CD14-positive monocyte (primary cell): Measurements from ENCODE around the gene MAN1C1. TPM values are rescaled to one million over a fixed set of nuclear protein-coding genes. Genes with fewer than 3 reads are reported as not detected.
A peak's percentile ranks its signal among the peaks of the same experiment; 100 is the strongest.

Experiments
- DNase-seq, 3 donors: peaks; one replicate each; pipeline ENCODE4 v3.0.0-alpha.2; 2011 to 2022
- H2AFZ ChIP-seq: 2 replicates; pipeline ENCODE4 v1.6.0; 2012; ENCODE audit warnings: mild to moderate bottlenecking, low read depth, low read length, inconsistent platforms; ENCODE audit not compliant: insufficient read depth, poor library complexity, severe bottlenecking
- H3K27ac ChIP-seq, 2 donors: 1 replicate in 1 of 2; 2 replicates in 1 of 2; pipeline ENCODE4 v1.5.1; 2012 to 2013; ENCODE audit warnings: low read length in 2 of 2, control low read depth in 1 of 2, inconsistent platforms in 1 of 2, low read depth in 1 of 2, mild to moderate bottlenecking in 1 of 2
- H3K27me3 ChIP-seq, 2 donors: one replicate each; pipeline versions ENCODE4 v1.6.0 to v1.6.1; 2011 to 2013; ENCODE audit warnings: low read length in 2 of 2; ENCODE audit not compliant: control insufficient read depth in 2 of 2, insufficient read depth in 2 of 2
- H3K36me3 ChIP-seq, 2 donors: replicated peaks in 1 of 2; 1 replicate in 1 of 2; 2 replicates in 1 of 2; pipeline versions ENCODE4 v1.5.1 to v1.6.1; 2012 to 2013; ENCODE audit warnings: low read length in 2 of 2, control low read depth in 1 of 2, inconsistent platforms in 1 of 2, mild to moderate bottlenecking in 1 of 2; ENCODE audit not compliant: insufficient read depth in 2 of 2, control insufficient read depth in 1 of 2
- H3K4me1 ChIP-seq, 2 donors: 1 replicate in 1 of 2; 2 replicates in 1 of 2; pipeline versions ENCODE4 v1.5.1 to v1.6.1; 2012 to 2013; ENCODE audit warnings: low read length in 2 of 2, control low read depth in 1 of 2, inconsistent platforms in 1 of 2, mild to moderate bottlenecking in 1 of 2, moderate library complexity in 1 of 2; ENCODE audit not compliant: insufficient read depth in 2 of 2, control insufficient read depth in 1 of 2
- H3K4me2 ChIP-seq: replicated peaks from 2 replicates; pipeline ENCODE3; 2012; ENCODE audit warnings: low read length, moderate library complexity, mild to moderate bottlenecking; ENCODE audit not compliant: poor library complexity, severe bottlenecking; ENCODE audit errors: extremely low read depth
- H3K4me3 ChIP-seq, 3 experiments: fragments of 200-600 bp in 1 of 3; sonication (generic) in 1 of 3; replicated peaks in 1 of 3; 1 replicate in 2 of 3; 2 replicates in 1 of 3; pipeline ENCODE4 v1.5.1; 2011 to 2013; ENCODE audit warnings: low read length in 3 of 3, mild to moderate bottlenecking in 3 of 3, control low read depth in 2 of 3, low read depth in 2 of 3, inconsistent platforms in 1 of 3, moderate library complexity in 1 of 3
- H3K79me2 ChIP-seq: 2 replicates; pipeline ENCODE4 v1.6.0; 2012; ENCODE audit warnings: mild to moderate bottlenecking, control low read depth, inconsistent platforms, low read length, moderate library complexity; ENCODE audit not compliant: insufficient read depth
- H3K9ac ChIP-seq: 2 replicates; pipeline ENCODE4 v1.6.0; 2017; ENCODE audit warnings: low read length, mild to moderate bottlenecking; ENCODE audit not compliant: insufficient read depth, poor library complexity, severe bottlenecking
- H3K9me3 ChIP-seq, 2 donors: replicated peaks in 1 of 2; 1 replicate in 1 of 2; 2 replicates in 1 of 2; pipeline versions ENCODE4 v1.5.1 to v1.6.1; 2012 to 2013; ENCODE audit warnings: low read length in 2 of 2, control low read depth in 1 of 2; ENCODE audit not compliant: control insufficient read depth in 1 of 2, insufficient read depth in 1 of 2
- H4K20me1 ChIP-seq: 2 replicates; pipeline ENCODE4 v1.6.0; 2012; ENCODE audit warnings: mild to moderate bottlenecking, low read length, control low read depth, moderate library complexity; ENCODE audit not compliant: insufficient read depth
- H3K27ac Mint-ChIP-seq, 7 donors: one replicate each; pipeline ENCODE4 v1.8.0; 2020; ENCODE audit warnings: mild to moderate bottlenecking in 7 of 7, mixed read lengths in 7 of 7, moderate library complexity in 6 of 7, inconsistent platforms in 2 of 7
- H3K27me3 Mint-ChIP-seq, 3 donors: one replicate each; pipeline ENCODE4 v1.8.0; 2021 to 2022; ENCODE audit warnings: low read depth in 3 of 3, mild to moderate bottlenecking in 3 of 3, mixed read lengths in 3 of 3, moderate library complexity in 3 of 3, inconsistent platforms in 1 of 3
- H3K36me3 Mint-ChIP-seq, 2 donors: one replicate each; pipeline ENCODE4 v1.8.0; 2020; ENCODE audit warnings: mixed read lengths in 2 of 2, inconsistent platforms in 1 of 2, mild to moderate bottlenecking in 1 of 2
- H3K4me1 Mint-ChIP-seq: one replicate; pipeline ENCODE4 v1.8.0; 2020; ENCODE audit warnings: mild to moderate bottlenecking, mixed read lengths
- H3K4me3 Mint-ChIP-seq, 2 donors: one replicate each; pipeline ENCODE4 v1.8.0; 2020; ENCODE audit warnings: mild to moderate bottlenecking in 2 of 2, mixed read lengths in 2 of 2, moderate library complexity in 1 of 2
- H3K9me3 Mint-ChIP-seq, 7 donors: one replicate each; pipeline ENCODE4 v1.8.0; 2020 to 2022; ENCODE audit warnings: mixed read lengths in 7 of 7, mild to moderate bottlenecking in 6 of 7, moderate library complexity in 6 of 7, inconsistent platforms in 2 of 7
- CTCF ChIP-seq: fragments of 200-600 bp; IDR thresholded peaks from one replicate; pipeline ENCODE4 v1.8.0; 2022; ENCODE audit warnings: antibody characterized with exemption, mild to moderate bottlenecking
- WGBS: methylation state at CpG from one replicate; pipeline ENCODE4 v1.1.5; 2013; ENCODE audit warnings: missing lambda C conversion rate; ENCODE audit not compliant: insufficient coverage; 5-methylcytosine and 5-hydroxymethylcytosine counted together
- intact Hi-C, 2 donors: fragments of 100-400 bp; cut with micrococcal nuclease; formaldehyde crosslinking; loops; one replicate each; pipeline versions ENCODE4 v1.15.0 to v1.15.1; 2023
- polyA plus RNA-seq, 3 donors: library from polyadenylated mRNA; depleted of rRNA in 1 of 3; unstranded in 2 of 3; stranded (reverse) in 1 of 3; fragments of 300-500 nt in 2 of 3; fragments of >200 nt in 1 of 3; fragmentation: Illumina TruSeq in 2 of 3; gene quantifications; 1 replicate in 2 of 3; 2 replicates in 1 of 3; pipeline ENCODE4 v1.2.3, GENCODE V29; 2012 to 2021

MAN1C1 gene
- polyA plus RNA-seq, 3 donors, result 1.2 to 7.2 (median 1.7) TPM

- H3K9me3 ChIP-seq, result no peaks in the 10 kb centered on the region
- peaks cover 36% of the 10 kb centered on the region for H4K20me1 ChIP-seq
- no peaks in the 10 kb centered on the region for H3K36me3 ChIP-seq
- intact Hi-C loops, result no loop called here
- H2AFZ ChIP-seq, result no peak overlapping the region
- no peak overlapping the region for H3K4me3 ChIP-seq
- Mint-ChIP-seq H3K27me3 (peaks cover 0 to 8% (median 3%) of the 10 kb centered on the region in 3 donors), H3K4me1 (peaks cover 19% of the 10 kb centered on the region), H3K9me3 (peaks cover 0 to 9% (median 3%) of the 10 kb centered on the region in 7 donors), H3K4me3 (no peak overlapping the region), H3K27ac (peak overlapping the region in 1 of 7 donors; percentile 11), H3K36me3 (peaks cover 12 to 14% of the 10 kb centered on the region in 2 donors)
- peaks cover 8% of the 10 kb centered on the region for H3K79me2 ChIP-seq
- H3K27ac ChIP-seq, result no peak overlapping the region
- no CpG with 5 or more reads among the region's 5 CpGs for WGBS
- H3K27me3 ChIP-seq, result no peaks in the 10 kb centered on the region
- peaks cover 8 to 12% of the 10 kb centered on the region in 2 donors for H3K4me1 ChIP-seq
- H3K4me2 ChIP-seq, result no peak overlapping the region
- no peak overlapping the region for H3K9ac ChIP-seq
- TF ChIP-seq CTCF, result no peak
- no peak for DNase-seq
Measured at GRCh38 chr1:25628741-25629421, 12.3 kb downstream of the MAN1C1 start.

- Histone ChIP-seq H3K9ac (no peak overlapping the region), H3K27me3 (no peaks in the 10 kb centered on the region), H3K4me1 (peaks cover 5 to 9% of the 10 kb centered on the region in 2 donors), H3K9me3 (peaks cover 0 to under 1% of the 10 kb centered on the region in 2 donors), H3K4me2 (no peak overlapping the region), H3K79me2 (peaks cover 8% of the 10 kb centered on the region), H4K20me1 (peaks cover 28% of the 10 kb centered on the region), H3K27ac (no peak overlapping the region), H3K4me3 (no peak overlapping the region), H2AFZ (no peak overlapping the region), H3K36me3 (no peaks in the 10 kb centered on the region)
- 100% methylated on average over 1 of the region's 4 CpGs for WGBS
- DNase-seq, result no peak
- no peak overlapping the region for H3K4me3 Mint-ChIP-seq
- intact Hi-C loops, result no loop called here
- peaks cover 12 to 15% of the 10 kb centered on the region in 2 donors for H3K36me3 Mint-ChIP-seq
- H3K27ac Mint-ChIP-seq, result no peak overlapping the region
- peaks cover 0 to 8% (median 3%) of the 10 kb centered on the region in 3 donors for H3K27me3 Mint-ChIP-seq
- H3K9me3 Mint-ChIP-seq, result peaks cover under 1 to 10% (median 4%) of the 10 kb centered on the region in 7 donors
- H3K4me1 Mint-ChIP-seq, result peaks cover 18% of the 10 kb centered on the region
- no peak for TF ChIP-seq CTCF
Measured at GRCh38 chr1:25629836-25630235, 13.2 kb downstream of the MAN1C1 start.
